ENCODE data around the gene NUMBL.

Gene NUMBL

GRCh38 chr19:40716482-40717324, 26.3 kb upstream of the NUMBL start, which contains the start of the genes COQ8B and ITPKC:
COQ8B (minus strand) TSS chr19:40716886; CDS start chr19:40714632, 2,254 bp downstream.
ITPKC (plus strand) TSS chr19:40717112; CDS start chr19:40717136, 24 bp downstream.
- DNase-seq (ENCODE audit: low spot score), result peak; percentile 94

GRCh38 chr19:40716031-40716481, 25.6 kb upstream of the NUMBL start:
- peak; percentile 68 for DNase-seq (ENCODE audit: low spot score)

DNA sequence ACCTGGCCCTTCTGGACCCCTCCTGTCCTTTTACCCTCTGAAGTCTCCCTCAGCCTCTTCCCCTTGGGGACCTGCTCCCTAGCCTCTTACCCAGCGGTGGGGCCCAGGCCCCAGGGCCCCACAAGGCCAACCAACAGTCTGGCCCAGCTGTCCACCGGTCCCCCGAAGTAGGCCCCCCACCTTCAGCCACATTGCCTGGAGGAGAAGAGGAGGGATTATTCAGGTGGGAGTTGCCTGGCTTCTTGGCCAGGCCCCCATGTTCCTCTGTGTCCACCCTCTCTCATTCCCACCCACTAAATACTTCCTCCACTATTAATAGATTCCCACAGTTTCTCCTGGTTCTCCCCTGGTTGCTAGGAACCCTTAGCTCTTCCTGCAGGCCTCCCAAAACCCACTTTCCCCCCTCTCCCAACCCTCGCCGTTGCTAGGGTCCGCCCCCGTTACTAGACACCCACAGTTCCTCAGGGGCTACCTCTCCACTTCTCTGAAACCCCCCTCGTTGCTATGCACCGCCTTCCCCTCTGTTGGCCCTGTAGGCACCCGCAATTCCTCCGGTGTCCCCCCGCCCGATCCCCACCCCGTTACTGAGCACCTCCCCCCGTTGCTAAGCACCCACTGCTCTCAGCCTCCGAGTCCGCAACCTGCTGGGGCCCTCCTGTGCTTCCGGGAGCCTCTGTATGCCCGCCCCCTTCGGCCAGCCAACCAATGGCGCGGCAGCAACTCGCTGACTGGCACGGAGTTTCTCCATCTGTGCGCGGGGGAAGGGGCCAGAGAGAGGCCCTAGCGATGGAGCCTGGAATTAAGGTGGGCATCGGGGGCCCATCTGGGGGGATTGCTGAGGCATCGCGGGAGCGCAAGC, 24.2 kb upstream of the NUMBL start:
- peak; percentile 92 for DNase-seq (ENCODE audit: low spot score)

- no peak for DNase-seq (ENCODE audit: low spot score)
Observed at GRCh38 chr19:40713939-40714338, 23.5 kb upstream of the NUMBL start.

DNA sequence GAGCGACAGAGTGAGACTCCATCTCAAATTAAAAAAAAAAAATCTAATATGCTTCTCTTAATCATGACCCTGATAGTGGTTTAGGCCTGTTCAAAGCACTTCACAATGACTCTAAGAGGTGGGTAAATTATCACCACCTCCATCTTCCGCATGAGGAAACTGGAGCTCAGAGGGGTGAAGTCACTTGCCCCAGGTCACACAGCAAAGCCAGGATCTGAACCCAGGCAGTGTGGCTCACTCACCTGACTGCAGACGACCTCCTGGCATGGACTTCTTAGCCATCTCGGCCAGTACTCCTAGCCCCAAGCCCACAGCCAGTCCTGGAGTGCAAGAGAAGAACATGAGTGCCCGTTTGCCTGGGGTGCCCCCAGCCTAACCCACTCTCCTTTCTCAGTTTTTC, 19.4 kb upstream of the NUMBL start:
- no peak for DNase-seq (ENCODE audit: low spot score)

DNA sequence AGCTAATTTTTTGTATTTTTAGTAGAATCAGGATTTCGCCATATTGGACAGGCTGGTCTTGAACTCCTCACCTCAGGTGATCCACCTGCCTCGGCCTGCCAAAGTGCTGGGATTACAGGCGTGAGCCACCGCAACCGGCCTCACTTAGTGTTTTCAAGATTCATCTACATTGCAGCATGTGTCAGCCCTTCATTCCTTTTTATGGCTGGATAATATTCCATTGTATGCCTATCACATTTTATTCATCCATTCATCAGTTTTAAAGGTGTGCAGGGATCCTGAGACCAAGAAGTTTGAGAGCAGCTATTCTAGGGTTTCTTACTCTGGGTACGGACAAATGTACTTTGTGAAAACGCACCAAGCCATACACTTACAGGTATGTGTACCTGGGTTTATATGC, 17.2 kb upstream of the NUMBL start:
- DNase-seq (ENCODE audit: low spot score), result no peak

DNA sequence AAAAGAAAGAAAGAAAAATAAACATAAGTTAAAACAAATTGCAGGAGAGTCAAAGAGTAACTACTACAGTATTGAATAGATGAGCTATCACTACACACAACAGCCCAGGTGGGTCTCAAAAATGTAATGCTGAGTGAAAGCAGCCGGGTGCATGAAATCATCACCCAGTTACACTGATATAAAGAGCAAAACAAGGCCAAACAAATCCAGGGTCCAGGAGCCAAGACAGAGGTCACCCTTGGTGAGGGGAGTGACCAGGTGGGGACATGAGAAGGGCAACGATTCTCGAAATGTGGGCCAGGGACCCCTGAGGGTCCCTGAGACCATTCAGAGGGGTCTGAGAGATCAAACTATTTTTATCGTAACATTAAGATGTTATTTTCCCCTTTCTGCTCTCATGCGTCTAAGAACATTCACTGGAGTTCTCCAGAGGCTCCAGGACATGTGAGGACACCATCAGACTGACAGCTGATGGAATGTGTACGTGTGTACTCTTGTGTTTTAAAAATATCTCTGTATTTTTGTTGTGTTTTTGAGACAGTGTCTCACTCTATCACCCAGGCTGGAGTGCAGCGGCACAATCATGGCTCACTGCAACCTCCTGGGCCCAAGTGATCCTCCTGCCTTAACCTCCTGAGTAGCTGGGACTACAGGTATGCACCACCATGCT, 15.6 kb upstream of the NUMBL start:
- no peak for DNase-seq (ENCODE audit: low spot score)

- no peak for DNase-seq (ENCODE audit: low spot score)
Observed at GRCh38 chr19:40705362-40705651, 14.9 kb upstream of the NUMBL start.

GRCh38 chr19:40704491-40705361, 14.3 kb upstream of the NUMBL start:
- DNase-seq (ENCODE audit: low spot score), result no peak

DNA sequence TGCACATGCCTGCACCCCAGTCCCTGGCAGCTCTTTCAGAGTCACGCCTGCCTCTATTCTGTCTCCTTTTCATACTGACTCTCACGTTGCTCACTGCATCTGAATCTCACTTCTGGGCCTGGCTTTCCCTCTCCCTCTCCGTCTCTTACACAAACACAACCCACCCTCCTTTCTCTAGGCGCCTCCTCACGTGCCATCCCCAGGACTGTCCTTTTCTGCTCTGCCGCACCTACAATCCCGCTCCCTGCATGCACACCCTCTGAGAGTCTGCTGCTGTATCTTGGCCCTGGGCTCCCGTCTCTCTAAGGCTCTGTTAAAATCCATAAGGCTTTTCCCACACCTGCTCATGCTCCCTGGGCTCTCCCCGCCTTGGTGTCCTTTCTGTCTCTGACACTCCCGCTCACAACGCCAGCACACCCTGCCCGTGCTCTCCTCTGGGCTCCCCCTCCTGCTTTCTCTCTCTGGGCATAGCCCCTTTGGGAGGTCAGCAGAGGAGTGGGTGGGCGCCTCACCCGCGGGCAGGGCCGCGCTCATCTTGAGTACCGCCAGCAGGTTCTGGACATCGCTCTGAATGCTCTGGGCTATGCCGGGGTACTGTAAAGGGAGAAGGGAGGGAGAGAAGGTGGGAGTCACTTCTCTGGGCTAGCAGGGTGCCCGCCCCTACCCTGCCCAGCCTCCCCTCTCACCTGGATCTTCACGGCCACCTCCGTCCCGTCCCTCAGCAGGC, 12.7 kb upstream of the NUMBL start:
- no peak for DNase-seq (ENCODE audit: low spot score)

- no peak for DNase-seq (ENCODE audit: low spot score)
Observed at GRCh38 chr19:40702337-40703012, 12.0 kb upstream of the NUMBL start.

DNA sequence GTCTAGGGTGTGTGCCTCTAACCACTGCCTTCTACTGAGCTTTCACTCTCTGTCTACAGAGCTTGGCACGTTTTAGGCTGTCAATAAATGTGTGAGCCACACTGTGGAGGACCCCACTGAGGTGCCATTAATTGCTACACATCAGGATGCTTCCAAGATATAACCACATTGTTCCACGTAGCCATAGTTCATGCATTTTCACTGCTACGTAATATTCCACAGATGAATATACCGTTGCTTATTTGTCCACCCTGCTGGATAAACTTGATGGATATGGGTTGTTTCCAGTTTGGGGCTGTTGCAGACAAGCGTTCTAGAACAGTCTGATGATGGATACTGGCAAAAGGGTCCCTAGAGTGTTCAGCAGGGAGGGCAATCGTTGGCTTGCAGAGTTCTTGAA, 11.3 kb upstream of the NUMBL start:
- DNase-seq (ENCODE audit: low spot score), result no peak

DNA sequence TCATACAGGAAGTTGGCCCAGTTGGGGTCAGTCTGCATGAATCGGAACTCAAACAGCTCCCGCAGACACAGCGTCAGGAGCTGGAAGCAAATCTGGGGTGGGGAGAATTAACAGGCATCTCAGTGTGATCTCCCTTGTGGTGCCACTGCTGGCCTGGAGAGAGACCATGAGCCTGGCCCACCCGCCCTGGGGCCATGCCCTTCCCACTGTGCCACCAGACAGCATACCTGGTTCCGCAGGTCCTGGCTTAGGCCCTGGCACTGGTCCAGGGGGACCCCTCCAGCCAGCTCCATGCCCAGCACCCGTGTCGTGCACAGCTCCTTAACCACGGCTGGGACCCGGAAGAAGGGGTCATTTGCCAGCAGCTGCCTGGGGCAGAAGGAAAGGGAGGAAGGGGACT, 9.6 kb upstream of the NUMBL start:
- DNase-seq (ENCODE audit: low spot score), result no peak

DNA sequence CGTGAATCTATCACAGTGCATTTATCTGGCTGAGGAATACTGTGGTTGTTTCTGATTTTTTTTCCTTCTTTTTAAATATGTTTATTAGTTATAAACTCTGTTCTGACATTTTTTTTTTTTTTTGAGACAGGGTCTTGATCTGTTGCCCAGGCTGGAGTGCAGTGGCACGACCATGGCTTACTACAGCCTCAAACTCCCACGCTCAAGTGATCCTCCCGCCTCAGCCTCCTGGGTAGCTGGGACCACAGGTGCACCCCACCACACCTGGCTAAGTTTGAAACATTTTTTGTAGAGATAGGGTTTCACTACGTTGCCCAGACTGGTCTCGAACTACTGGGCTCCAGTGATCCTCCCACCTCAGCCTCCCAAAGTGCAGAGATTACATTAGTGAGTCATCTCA, 6.6 kb upstream of the NUMBL start:
- no peak for DNase-seq (ENCODE audit: low spot score)

- DNase-seq (ENCODE audit: low spot score), result no peak
Observed at GRCh38 chr19:40695881-40696280, 5.4 kb upstream of the NUMBL start.

DNA sequence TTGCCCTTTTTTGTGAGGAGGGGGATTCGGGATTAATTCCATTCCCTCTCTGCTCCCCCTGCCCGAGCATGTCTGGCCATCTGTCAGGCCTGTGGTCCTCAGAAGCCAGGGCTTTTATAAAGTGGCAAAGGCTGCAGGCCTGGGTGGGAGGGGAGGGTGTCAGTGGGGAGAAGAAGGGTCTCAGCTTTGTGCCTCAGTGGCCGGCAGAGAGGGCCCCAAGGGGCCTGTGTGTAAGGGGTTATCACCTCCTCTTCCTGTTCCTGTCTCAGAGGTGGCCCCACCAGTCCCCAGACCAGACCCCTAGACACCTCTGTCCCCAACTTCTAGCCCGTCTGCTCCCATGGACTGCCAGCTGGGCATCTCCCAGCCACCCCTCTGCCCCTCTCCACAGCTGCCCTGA, 3.4 kb upstream of the NUMBL start:
- DNase-seq (ENCODE audit: low spot score), result no peak

DNA sequence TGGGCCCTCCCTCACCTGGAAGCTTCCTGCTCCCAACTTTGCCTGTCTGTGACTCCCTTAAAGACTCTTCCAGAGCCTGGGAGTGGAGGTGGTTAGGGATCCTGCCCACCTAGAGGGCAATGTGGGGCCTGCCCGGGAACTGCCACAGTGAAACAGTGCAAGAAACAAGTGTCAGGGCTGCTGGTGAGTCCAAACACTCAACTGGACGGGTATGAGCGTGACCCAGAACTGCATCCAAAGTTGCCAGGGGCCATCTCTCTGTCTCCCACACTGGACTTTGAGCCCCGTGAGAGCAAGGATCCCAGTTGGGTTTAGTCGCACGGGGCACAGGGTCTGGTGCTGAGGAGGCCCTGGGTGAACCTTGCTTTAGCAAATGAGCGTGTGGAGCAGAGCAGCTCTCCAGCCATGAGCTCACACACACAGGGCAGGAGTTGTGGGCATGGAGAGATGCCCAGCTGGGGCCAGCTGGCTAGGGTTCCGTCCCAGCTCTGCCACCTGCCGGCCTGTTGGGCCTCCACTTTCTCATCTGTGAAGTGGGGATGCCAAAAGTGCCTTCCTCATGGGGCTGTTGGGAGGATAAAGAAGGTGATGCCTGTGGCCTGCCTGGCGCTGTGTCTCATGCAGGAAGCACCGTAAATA, 2.8 kb upstream of the NUMBL start:
- DNase-seq (ENCODE audit: low spot score), result no peak

DNA sequence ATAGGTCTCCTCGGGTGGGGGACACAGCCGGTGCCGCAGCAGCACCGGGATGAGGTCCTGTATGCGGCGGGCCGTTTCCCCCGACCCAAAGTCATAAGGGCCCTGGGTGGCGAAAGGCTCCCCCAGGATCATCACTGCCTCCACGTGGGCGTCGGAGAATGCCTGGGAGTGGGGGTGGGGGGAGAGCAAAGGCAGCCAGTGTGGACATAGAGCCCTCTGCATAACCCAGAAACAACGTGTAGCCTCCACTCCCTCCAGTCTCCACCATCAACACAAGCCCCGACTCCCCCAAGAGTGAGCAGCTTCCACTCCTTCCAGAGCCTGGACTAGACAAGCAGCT, 1.7 kb upstream of the NUMBL start:
- no peak for DNase-seq (ENCODE audit: low spot score)

DNA sequence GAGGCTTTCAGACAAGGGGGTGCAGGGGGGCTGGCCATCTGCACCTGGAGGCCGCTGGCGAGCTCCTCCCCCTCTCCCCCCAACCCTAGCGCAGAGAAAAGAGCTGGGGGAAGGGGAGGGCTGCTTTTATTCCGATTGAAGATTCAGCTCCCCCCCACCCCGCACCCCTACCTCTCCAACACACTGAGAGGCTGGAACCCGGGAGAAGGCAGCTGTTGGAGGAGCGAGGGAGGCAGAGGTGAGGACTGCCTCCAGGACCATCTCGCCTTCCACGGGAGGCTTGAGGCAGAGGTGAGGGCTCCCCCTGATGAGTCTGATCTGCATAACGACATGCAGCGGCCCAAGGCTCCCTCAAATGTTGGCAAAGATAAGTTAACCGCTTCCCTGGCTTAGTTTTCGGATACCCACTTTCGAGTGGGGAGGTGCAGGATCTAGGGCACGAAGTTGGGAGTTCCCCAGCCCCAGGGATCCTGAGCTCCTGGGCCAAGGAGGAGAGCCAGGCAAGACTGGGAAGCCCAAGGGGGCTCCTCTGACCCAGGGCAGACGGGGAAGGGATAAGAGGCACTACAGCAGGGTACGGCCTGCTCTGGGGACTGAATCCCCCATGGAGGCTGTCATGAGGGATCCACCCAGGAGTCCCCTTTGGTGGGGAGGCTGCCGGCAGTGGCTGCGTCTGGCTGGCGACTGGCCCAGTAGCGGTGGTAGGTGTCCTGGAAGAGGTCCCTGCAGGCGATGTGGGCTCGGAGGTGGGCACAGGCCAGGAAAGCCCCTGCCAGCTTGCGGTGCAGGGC, 1.2 kb upstream of the NUMBL start:
- DNase-seq (ENCODE audit: low spot score), result no peak
